Measurements from ENCODE around the gene RYR3.

The RYR3 gene

GRCh38 chr15:33649217-33649933, 338.6 kb downstream of the RYR3 start:
- H3K4me2 ChIP-seq (ENCODE audit: low read length), result no peak overlapping the region
- no peak overlapping the region for H3K4me3 ChIP-seq (ENCODE audit: low read length)
- no peak overlapping the region for H3K27ac ChIP-seq (ENCODE audit: low read length)
- H3K4me1 ChIP-seq (ENCODE audit: low read length), result no peaks in the 10 kb centered on the region
- H3K9ac ChIP-seq (ENCODE audit: low read length), result no peak overlapping the region
- H4K20me1 ChIP-seq (ENCODE audit: insufficient read depth, low read length), result no peaks in the 10 kb centered on the region
- H3K79me2 ChIP-seq (ENCODE audit: low read length), result no peaks in the 10 kb centered on the region
- no peak overlapping the region for H2AFZ ChIP-seq (ENCODE audit: low read depth, low read length)
- peaks cover 64% of the 10 kb centered on the region for H3K27me3 ChIP-seq (ENCODE audit: low read depth, low read length)
- no peaks in the 10 kb centered on the region for H3K9me3 ChIP-seq (ENCODE audit: insufficient read depth, low read length)
- H3K36me3 ChIP-seq (replicated peaks; ENCODE audit: low read depth, low read length), result no peaks in the 10 kb centered on the region
- no peak for TF ChIP-seq EZH2phosphoT487 (IDR thresholded peaks at IDR 0.05; ENCODE audit: low read depth)
- TF ChIP-seq CTCF (IDR thresholded peaks at IDR 0.05; ENCODE audit: low read depth, low read length), result no peak

GRCh38 chr15:33654860-33655259, 344.1 kb downstream of the RYR3 start:
- TF ChIP-seq CTCF (IDR thresholded peaks at IDR 0.05; ENCODE audit: low read depth, low read length) (no peak), EZH2phosphoT487 (IDR thresholded peaks at IDR 0.05; ENCODE audit: low read depth) (no peak)
- Histone ChIP-seq H3K27ac (ENCODE audit: low read length) (no peak overlapping the region), H3K79me2 (ENCODE audit: low read length) (no peaks in the 10 kb centered on the region), H3K36me3 (replicated peaks; ENCODE audit: low read depth, low read length) (no peaks in the 10 kb centered on the region), H3K4me1 (ENCODE audit: low read length) (no peaks in the 10 kb centered on the region), H3K9me3 (ENCODE audit: insufficient read depth, low read length) (no peaks in the 10 kb centered on the region), H2AFZ (ENCODE audit: low read depth, low read length) (no peak overlapping the region), H3K4me2 (ENCODE audit: low read length) (no peak overlapping the region), H3K27me3 (ENCODE audit: low read depth, low read length) (peaks cover 50% of the 10 kb centered on the region), H4K20me1 (ENCODE audit: insufficient read depth, low read length) (no peaks in the 10 kb centered on the region), H3K9ac (ENCODE audit: low read length) (no peak overlapping the region), H3K4me3 (ENCODE audit: low read length) (no peak overlapping the region)

GRCh38 chr15:33655488-33655887, 344.7 kb downstream of the RYR3 start:
- Histone ChIP-seq H2AFZ (ENCODE audit: low read depth, low read length) (no peak overlapping the region), H3K9ac (ENCODE audit: low read length) (no peak overlapping the region), H3K79me2 (ENCODE audit: low read length) (no peaks in the 10 kb centered on the region), H3K9me3 (ENCODE audit: insufficient read depth, low read length) (no peaks in the 10 kb centered on the region), H3K27me3 (ENCODE audit: low read depth, low read length) (peaks cover 49% of the 10 kb centered on the region), H3K27ac (ENCODE audit: low read length) (no peak overlapping the region), H3K36me3 (replicated peaks; ENCODE audit: low read depth, low read length) (no peaks in the 10 kb centered on the region), H4K20me1 (ENCODE audit: insufficient read depth, low read length) (no peaks in the 10 kb centered on the region), H3K4me2 (ENCODE audit: low read length) (no peak overlapping the region), H3K4me3 (ENCODE audit: low read length) (no peak overlapping the region), H3K4me1 (ENCODE audit: low read length) (no peaks in the 10 kb centered on the region)
- TF ChIP-seq EZH2phosphoT487 (IDR thresholded peaks at IDR 0.05; ENCODE audit: low read depth) (no peak), CTCF (IDR thresholded peaks at IDR 0.05; ENCODE audit: low read depth, low read length) (no peak)

- peaks cover 43% of the 10 kb centered on the region for H3K27me3 ChIP-seq (ENCODE audit: low read depth, low read length)
- no peaks in the 10 kb centered on the region for H3K79me2 ChIP-seq (ENCODE audit: low read length)
- no peaks in the 10 kb centered on the region for H4K20me1 ChIP-seq (ENCODE audit: insufficient read depth, low read length)
- no peak overlapping the region for H3K4me3 ChIP-seq (ENCODE audit: low read length)
- no peak for TF ChIP-seq CTCF (IDR thresholded peaks at IDR 0.05; ENCODE audit: low read depth, low read length)
- TF ChIP-seq EZH2phosphoT487 (IDR thresholded peaks at IDR 0.05; ENCODE audit: low read depth), result no peak
- no peak overlapping the region for H3K4me2 ChIP-seq (ENCODE audit: low read length)
- no peak overlapping the region for H2AFZ ChIP-seq (ENCODE audit: low read depth, low read length)
- no peaks in the 10 kb centered on the region for H3K4me1 ChIP-seq (ENCODE audit: low read length)
- no peak overlapping the region for H3K9ac ChIP-seq (ENCODE audit: low read length)
- no peaks in the 10 kb centered on the region for H3K9me3 ChIP-seq (ENCODE audit: insufficient read depth, low read length)
- no peaks in the 10 kb centered on the region for H3K36me3 ChIP-seq (replicated peaks; ENCODE audit: low read depth, low read length)
- no peak overlapping the region for H3K27ac ChIP-seq (ENCODE audit: low read length)
Measured at GRCh38 chr15:33656168-33656567, 345.4 kb downstream of the RYR3 start.

Measured in OCI-LY3 (cell line).